Activated CD8-positive, alpha-beta T cell treated with anti-CD3 and anti-CD28 coated beads for 36 hours (primary cell): ENCODE data around the gene BAX. TPM values are rescaled to one million over a fixed set of nuclear protein-coding genes. Genes with fewer than 3 reads are reported as not detected.

ENCODE experiments used
- ATAC-seq: fragments of 200-7000 bp; cut with Tn5 transposase; one replicate; pipeline ENCODE4 v1.10.0; 2021; ENCODE audit warnings: mild to moderate bottlenecking, moderate library complexity
- CTCF ChIA-PET: fragments of 350-600 bp; sonication (Branson Sonifier 250); formaldehyde crosslinking; loops from one replicate; lab custom pipeline; 2021; ENCODE audit warnings: antibody characterized with exemption; lab: Charles Lee
- POLR2A ChIA-PET: fragments of 350-600 bp; sonication (Branson Sonifier 250); formaldehyde crosslinking; loops from one replicate; lab custom pipeline; 2021; ENCODE audit warnings: antibody characterized with exemption; lab: Charles Lee
- DNase-seq: peaks from one replicate; pipeline ENCODE4 v3.0.0-alpha.2; 2020
- H3K27ac Mint-ChIP-seq: one replicate; pipeline ENCODE4 v1.8.0; 2021; ENCODE audit warnings: mild to moderate bottlenecking, mixed read lengths
- H3K27me3 Mint-ChIP-seq: one replicate; pipeline ENCODE4 v1.8.0; 2021; ENCODE audit warnings: mixed read lengths
- H3K36me3 Mint-ChIP-seq: one replicate; pipeline ENCODE4 v1.8.0; 2021; ENCODE audit warnings: low read depth, mixed read lengths
- H3K4me1 Mint-ChIP-seq: one replicate; pipeline ENCODE4 v1.8.0; 2021; ENCODE audit warnings: low read depth, mixed read lengths
- H3K4me3 Mint-ChIP-seq: one replicate; pipeline ENCODE4 v1.8.0; 2021; ENCODE audit warnings: mild to moderate bottlenecking, moderate library complexity, mixed read lengths
- H3K9me3 Mint-ChIP-seq: one replicate; pipeline ENCODE4 v1.8.0; 2021; ENCODE audit warnings: mixed read lengths
- intact Hi-C: fragments of 100-400 bp; cut with micrococcal nuclease; formaldehyde crosslinking; loops from one replicate; pipeline ENCODE4 v1.10.0; 2022
- total RNA-seq, 2 experiments: library from RNA; stranded (reverse); gene quantifications; one replicate each; pipeline ENCODE4 v1.2.3, GENCODE V29; 2021
- TF ChIP-seq, protein P1 (sequence below): fragments of 200-600 bp; IDR thresholded peaks from one replicate; pipeline ENCODE4 v1.8.0; 2022; ENCODE audit warnings: antibody characterized with exemption, mild to moderate bottlenecking

Gene BAX
- total RNA-seq, 2 experiments from 2014 or later, result 182 to 189 TPM

- Mint-ChIP-seq H3K27me3 (no peaks in the 10 kb centered on the region), H3K9me3 (no peaks in the 10 kb centered on the region), H3K4me3 (peak overlapping the region; percentile 75), H3K4me1 (peaks cover 27% of the 10 kb centered on the region), H3K27ac (peak overlapping the region; percentile 86), H3K36me3 (peaks cover 34% of the 10 kb centered on the region)
- TF ChIP-seq, protein P1, sequence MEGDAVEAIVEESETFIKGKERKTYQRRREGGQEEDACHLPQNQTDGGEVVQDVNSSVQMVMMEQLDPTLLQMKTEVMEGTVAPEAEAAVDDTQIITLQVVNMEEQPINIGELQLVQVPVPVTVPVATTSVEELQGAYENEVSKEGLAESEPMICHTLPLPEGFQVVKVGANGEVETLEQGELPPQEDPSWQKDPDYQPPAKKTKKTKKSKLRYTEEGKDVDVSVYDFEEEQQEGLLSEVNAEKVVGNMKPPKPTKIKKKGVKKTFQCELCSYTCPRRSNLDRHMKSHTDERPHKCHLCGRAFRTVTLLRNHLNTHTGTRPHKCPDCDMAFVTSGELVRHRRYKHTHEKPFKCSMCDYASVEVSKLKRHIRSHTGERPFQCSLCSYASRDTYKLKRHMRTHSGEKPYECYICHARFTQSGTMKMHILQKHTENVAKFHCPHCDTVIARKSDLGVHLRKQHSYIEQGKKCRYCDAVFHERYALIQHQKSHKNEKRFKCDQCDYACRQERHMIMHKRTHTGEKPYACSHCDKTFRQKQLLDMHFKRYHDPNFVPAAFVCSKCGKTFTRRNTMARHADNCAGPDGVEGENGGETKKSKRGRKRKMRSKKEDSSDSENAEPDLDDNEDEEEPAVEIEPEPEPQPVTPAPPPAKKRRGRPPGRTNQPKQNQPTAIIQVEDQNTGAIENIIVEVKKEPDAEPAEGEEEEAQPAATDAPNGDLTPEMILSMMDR, result no peak
- ChIA-PET POLR2A (interaction anchor here (0.9 to 3.5 kb wide), 6 partner anchors 8 to 53 kb away, joined by 3 to 38 read pairs (median 4); partner anchors contain the start of gene FTL), CTCF (interaction anchor here (1.0 to 2.5 kb wide), 4 partner anchors 16 to 166 kb away, joined by 4 to 11 read pairs (median 6); partner anchors contain the start of genes GYS1 and RUVBL2)
- DNase-seq (no peak), ATAC-seq (no peak)
- intact Hi-C loops, result no loop called here
Measured at GRCh38 chr19:48953990-48954594, 583 bp upstream of the BAX start.

DNA sequence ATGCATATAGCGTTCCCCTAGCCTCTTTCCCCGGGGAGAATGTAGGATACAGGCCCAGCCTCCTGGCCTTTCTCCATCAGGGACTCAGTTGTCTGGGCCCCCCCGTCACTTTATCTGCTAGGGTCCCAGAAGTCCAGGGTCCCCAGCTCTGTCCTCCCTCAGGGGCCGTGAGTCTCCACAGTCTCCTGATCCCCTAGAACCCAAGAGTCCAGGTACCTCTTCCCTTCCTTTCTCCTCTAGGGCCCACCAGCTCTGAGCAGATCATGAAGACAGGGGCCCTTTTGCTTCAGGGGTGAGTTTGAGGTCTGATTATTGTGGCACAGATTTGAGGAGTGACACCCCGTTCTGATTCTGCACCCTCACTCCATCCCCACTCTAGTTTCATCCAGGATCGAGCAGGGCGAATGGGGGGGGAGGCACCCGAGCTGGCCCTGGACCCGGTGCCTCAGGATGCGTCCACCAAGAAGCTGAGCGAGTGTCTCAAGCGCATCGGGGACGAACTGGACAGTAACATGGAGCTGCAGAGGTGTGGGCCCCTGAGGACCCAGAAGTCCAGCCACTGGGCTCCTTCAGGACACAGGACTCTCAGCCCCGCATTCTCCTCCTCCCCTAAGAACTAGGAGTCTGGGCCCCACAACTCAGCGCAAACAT is 758 bp downstream of the BAX start:
- TF ChIP-seq, protein P1, result no peak
- intact Hi-C loops, result no loop called here
- Mint-ChIP-seq H3K36me3 (peaks cover 34% of the 10 kb centered on the region), H3K4me1 (peaks cover 34% of the 10 kb centered on the region), H3K9me3 (no peaks in the 10 kb centered on the region), H3K4me3 (peak overlapping the region; percentile 75), H3K27ac (peak overlapping the region; percentile 92), H3K27me3 (no peaks in the 10 kb centered on the region)
- ATAC-seq, result no peak
- DNase-seq, result no peak
- POLR2A ChIA-PET, result interaction anchor here (0.9 to 3.5 kb wide), 4 partner anchors 10 to 81 kb away, joined by 3 to 38 read pairs (median 4); partner anchors contain the start of gene FTL
- CTCF ChIA-PET, result interaction anchor here (0.9 to 1.1 kb wide), 2 partner anchors 9 to 11 kb away, joined by 3 to 4 read pairs; no protein-coding TSS in a partner anchor

DNA sequence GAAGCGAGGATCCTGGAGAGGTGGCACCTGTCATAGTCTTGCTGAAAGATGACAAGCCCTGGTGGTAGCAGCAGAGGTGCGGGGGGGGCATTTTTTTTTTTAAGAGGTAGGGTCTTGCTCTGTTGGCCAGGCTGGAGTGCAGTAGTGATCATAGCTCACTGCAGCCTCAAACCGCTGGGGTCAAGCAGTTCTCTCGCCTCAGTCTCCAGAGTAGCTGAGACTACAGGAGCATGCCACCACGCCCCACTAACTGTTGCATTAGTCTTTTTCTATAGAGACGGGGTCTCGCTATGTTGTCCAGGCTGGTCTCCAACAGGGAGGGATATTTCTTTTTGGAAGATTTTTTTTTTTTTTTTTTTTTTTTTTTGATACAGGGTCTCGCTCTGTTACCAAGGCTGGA is 3.3 kb downstream of the BAX start:
- Mint-ChIP-seq H3K4me3 (no peak overlapping the region), H3K4me1 (peaks cover 53% of the 10 kb centered on the region), H3K9me3 (no peaks in the 10 kb centered on the region), H3K36me3 (peaks cover 44% of the 10 kb centered on the region), H3K27ac (no peak overlapping the region), H3K27me3 (no peaks in the 10 kb centered on the region)
- ChIA-PET CTCF (no interaction called here), POLR2A (no interaction called here)
- TF ChIP-seq, protein P1, result no peak
- intact Hi-C loops, result no loop called here
- no peak for DNase-seq
- no peak for ATAC-seq

DNA sequence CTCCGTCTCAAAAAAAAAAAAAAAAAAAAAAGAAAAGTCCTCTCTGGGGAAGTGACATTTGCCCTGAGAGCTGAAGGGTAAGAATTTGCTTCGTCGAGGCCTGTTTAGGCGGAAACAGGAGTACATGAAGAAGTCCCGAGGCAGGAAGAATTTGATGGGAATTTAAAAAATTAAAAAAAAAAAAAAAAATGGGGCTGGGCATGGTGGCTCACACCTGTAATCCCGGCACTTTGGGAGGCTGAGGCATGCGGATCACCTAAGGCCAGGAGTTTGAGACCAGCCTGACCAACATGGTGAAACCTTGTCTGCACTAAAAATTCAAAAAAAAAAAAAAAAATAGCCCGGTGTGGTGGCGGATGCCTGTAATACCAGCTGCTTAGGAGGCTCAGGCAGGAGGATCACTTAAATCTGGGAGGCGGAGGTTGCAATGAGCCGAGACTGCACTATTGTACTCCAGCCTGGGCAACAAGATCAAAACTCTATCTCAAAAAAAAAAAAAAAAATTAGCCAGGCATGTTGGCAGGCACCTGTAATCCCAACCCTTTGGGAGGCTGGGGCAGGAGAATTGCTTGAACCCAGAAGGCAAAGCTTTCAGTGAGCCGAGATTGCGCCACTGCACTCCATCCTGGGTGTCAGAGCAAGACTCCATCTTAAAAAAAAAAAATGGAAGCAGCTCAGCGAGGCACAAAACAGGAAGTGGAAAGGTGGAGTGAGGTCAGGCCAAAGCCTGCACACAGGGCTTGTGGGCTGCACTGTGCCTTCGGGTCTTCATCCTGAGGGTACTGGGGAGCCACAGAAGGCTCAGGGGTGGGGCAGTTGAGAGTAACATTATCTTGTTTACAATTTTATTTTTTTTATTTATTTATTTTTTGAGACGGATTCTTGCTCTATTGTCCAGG is 4.9 kb downstream of the BAX start:
- no peaks in the 10 kb centered on the region for H3K9me3 Mint-ChIP-seq
- ATAC-seq (no peak), DNase-seq (peak; percentile 47)
- H3K4me1 Mint-ChIP-seq, result peaks cover 63% of the 10 kb centered on the region
- H3K27ac Mint-ChIP-seq, result no peak overlapping the region
- intact Hi-C loops, result loop anchor here (10.0 kb wide), 1 partner anchor 85 kb away; the partner anchor contains the start of gene PPP1R15A
- ChIA-PET CTCF (interaction anchor here (1.3 kb wide), 1 partner anchor 11 kb away, joined by 6 read pairs; no protein-coding TSS in a partner anchor), POLR2A (no interaction called here)
- TF ChIP-seq, protein P1, result no peak
- H3K27me3 Mint-ChIP-seq, result no peaks in the 10 kb centered on the region
- H3K36me3 Mint-ChIP-seq, result peaks cover 44% of the 10 kb centered on the region
- H3K4me3 Mint-ChIP-seq, result no peak overlapping the region
